Testis (tissue), 2 donors: ENCODE results near the gene SH3RF3.

Experiments
- CTCF ChIP-seq, 3 experiments: fragments of 450-650 bp in 2 of 3; fragments of 200-600 bp in 1 of 3; sonication (generic) in 1 of 3; IDR thresholded peaks; one replicate each; pipeline ENCODE4 v1.5.1; 2016 to 2019; ENCODE audit warnings: antibody characterized with exemption in 3 of 3, mild to moderate bottlenecking in 2 of 3, moderate library complexity in 1 of 3
- POLR2A ChIP-seq: fragments of 450-650 bp; IDR thresholded peaks from one replicate; pipeline ENCODE4 v1.6.1; 2017; ENCODE audit warnings: antibody characterized with exemption, mild to moderate bottlenecking, moderate library complexity

DNA sequence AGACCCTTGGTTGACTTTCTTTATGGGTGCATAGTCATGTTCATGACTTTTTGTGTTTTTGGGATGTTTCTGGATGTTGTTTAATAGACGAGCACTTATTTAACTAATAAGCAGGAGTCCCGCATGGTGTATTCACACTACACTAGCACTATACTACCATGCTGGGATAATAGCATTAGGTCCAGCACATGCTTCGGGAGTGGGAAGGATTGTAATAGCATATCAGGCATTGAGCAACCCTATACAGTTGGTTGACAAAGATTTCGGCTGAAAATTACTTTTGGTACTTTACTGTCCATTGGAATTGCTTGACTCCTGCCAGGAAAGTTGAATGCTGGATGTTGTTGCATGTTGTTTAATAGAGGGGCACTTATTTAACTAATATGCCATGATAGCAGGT is 2.8 kb downstream of the SH3RF3 start:
- TF ChIP-seq CTCF (IDR thresholded peaks at IDR 0.05): no peak
- no peak for TF ChIP-seq POLR2A
